Right lobe of liver (tissue), 4 donors: ENCODE results near the gene PCDHB11.

Experiments
- CTCF ChIP-seq, 4 donors: fragments of 200-600 bp in 3 of 4; fragments of 450-650 bp in 1 of 4; IDR thresholded peaks; one replicate each; pipeline versions ENCODE4 v1.5.1 to v1.8.0; 2016 to 2022; ENCODE audit warnings: antibody characterized with exemption in 4 of 4, mild to moderate bottlenecking in 2 of 4
- POLR2A ChIP-seq: fragments of 450-650 bp; IDR thresholded peaks from one replicate; pipeline ENCODE4 v1.6.1; 2017; ENCODE audit warnings: antibody characterized with exemption, mild to moderate bottlenecking
- donor health status: DM: no; HTN: no; CAD: no.
- donor health status: DM: no; HTN: no; CAD: no.
- donor health status: DM: no; HTN: yes; CAD: no.

- TF ChIP-seq CTCF (IDR thresholded peaks at IDR 0.05) (peak in 2 of 4 donors; percentile 15 to 17), POLR2A (no peak)
Observed at GRCh38 chr5:141186897-141187512, 12.4 kb upstream of the PCDHB11 start, which contains the start of gene PCDHB9.
